Measurements from ENCODE around the gene IKBKE. TPM values are rescaled to one million over a fixed set of nuclear protein-coding genes. Genes with fewer than 3 reads are reported as not detected.

Gene IKBKE
- total and polyA plus RNA-seq, 12 donors, result 2.9 to 11.1 (median 6.1) TPM

- Histone ChIP-seq H3K27ac (no peak overlapping the region), H3K4me3 (no peak overlapping the region), H3K4me1 (replicated peaks in 1 of 2) (no peaks in the 10 kb centered on the region), H3K36me3 (replicated peaks in 1 of 2) (no peaks in the 10 kb centered on the region), H3K27me3 (no peaks in the 10 kb centered on the region), H3K9me3 (replicated peaks in 1 of 3) (no peaks in the 10 kb centered on the region)
- intact Hi-C loops (cut with DNase I), result no loop called here
- WGBS, 4 donors, result 95 to 100% (median 97%) methylated on average over 1 to 7 of the region's 7 CpGs
- no peak for TF ChIP-seq POLR2A (IDR thresholded peaks at IDR 0.05)
- TF ChIP-seq CTCF (IDR thresholded peaks at IDR 0.05), result no peak
- peak in 1 of 7 donors; percentile 6 for DNase-seq
Observed at GRCh38 chr1:206532368-206532767, 62.1 kb downstream of the IKBKE start.

- 89 to 100% (median 100%) methylated on average over 3 of the region's 3 CpGs for WGBS, 4 donors
- intact Hi-C loops (cut with DNase I), result no loop called here
Observed at GRCh38 chr1:206534552-206534951, 64.3 kb downstream of the IKBKE start.

GRCh38 chr1:206535853-206536188 lies 65.5 kb downstream of the IKBKE start:
- 80 to 94% (median 86%) methylated on average over 6 of the region's 6 CpGs for WGBS, 4 donors
- no peak overlapping the region for H3K4me3 ChIP-seq
- no peaks in the 10 kb centered on the region for H3K27me3 ChIP-seq
- TF ChIP-seq POLR2A (IDR thresholded peaks at IDR 0.05) (no peak), CTCF (IDR thresholded peaks at IDR 0.05) (no peak)
- H3K27ac ChIP-seq, result no peak overlapping the region
- peak in 1 of 7 donors; percentile 3 for DNase-seq
- H3K9me3 ChIP-seq (replicated peaks in 1 of 3), result no peaks in the 10 kb centered on the region
- intact Hi-C loops (cut with DNase I), result no loop called here
- no peaks in the 10 kb centered on the region for H3K36me3 ChIP-seq (replicated peaks in 1 of 2)
- H3K4me1 ChIP-seq (replicated peaks in 1 of 2), result peaks cover 0 to 13% of the 10 kb centered on the region in 2 donors

More at GRCh38 chr1:206534552-206534951, 64.3 kb downstream of the IKBKE start:
- Histone ChIP-seq H3K27ac (no peak overlapping the region), H3K9me3 (replicated peaks in 1 of 3) (no peaks in the 10 kb centered on the region), H3K36me3 (replicated peaks in 1 of 2) (no peaks in the 10 kb centered on the region), H3K27me3 (no peaks in the 10 kb centered on the region), H3K4me1 (replicated peaks in 1 of 2) (peaks cover 0 to 2% of the 10 kb centered on the region in 2 donors), H3K4me3 (no peak overlapping the region)
- TF ChIP-seq POLR2A (IDR thresholded peaks at IDR 0.05) (no peak), CTCF (IDR thresholded peaks at IDR 0.05) (no peak)
- peak in 1 of 7 donors; percentile 9 for DNase-seq

- TF ChIP-seq POLR2A (IDR thresholded peaks at IDR 0.05), result no peak
- no peak for TF ChIP-seq CTCF (IDR thresholded peaks at IDR 0.05)
- peaks cover 0 to 13% of the 10 kb centered on the region in 2 donors for H3K4me1 ChIP-seq (replicated peaks in 1 of 2)
- 68 to 85% (median 76%) methylated on average over 4 of the region's 4 CpGs for WGBS, 4 donors
- no peak overlapping the region for H3K4me3 ChIP-seq
- H3K36me3 ChIP-seq (replicated peaks in 1 of 2), result no peaks in the 10 kb centered on the region
- DNase-seq, result no peak
- intact Hi-C loops (cut with DNase I), result no loop called here
- no peaks in the 10 kb centered on the region for H3K9me3 ChIP-seq (replicated peaks in 1 of 3)
- H3K27ac ChIP-seq, result no peak overlapping the region
- H3K27me3 ChIP-seq, result no peaks in the 10 kb centered on the region
Observed at GRCh38 chr1:206537141-206537540, 66.9 kb downstream of the IKBKE start.
